ENCODE measurements around the gene DOCK9.

DOCK9 gene

GRCh38 chr13:98845742-98846141, 132.1 kb downstream of the DOCK9 start:
- no peak overlapping the region for H2AK5ac ChIP-seq (ENCODE audit: low read length, severe bottlenecking)
- no peak overlapping the region for H3K18ac ChIP-seq (ENCODE audit: low read depth in 1 of 2, low read length in 2 of 2)
- no peaks in the 10 kb centered on the region for H3K9me3 ChIP-seq (ENCODE audit: control insufficient read depth, low read length)
- H4K91ac ChIP-seq (ENCODE audit: low read length) = no peak overlapping the region
- 96% methylated on average over 7 of the region's 7 CpGs for WGBS
- no peaks in the 10 kb centered on the region for H3K4me1 ChIP-seq (ENCODE audit: control insufficient read depth, insufficient read depth, low read depth, low read length)
- no peak overlapping the region for H4K8ac ChIP-seq (ENCODE audit: low read length)
- peaks cover 11 to 18% of the 10 kb centered on the region in 2 experiments for H3K36me3 ChIP-seq (ENCODE audit: control insufficient read depth in 1 of 2, insufficient read depth in 2 of 2, low read depth in 1 of 2, low read length in 2 of 2)
- no peak overlapping the region for H2BK120ac ChIP-seq (ENCODE audit: low read depth, low read length)
- H2BK12ac ChIP-seq (ENCODE audit: low read length in 2 of 2) = no peak overlapping the region
- no peak overlapping the region for H3K4ac ChIP-seq (ENCODE audit: low read depth in 1 of 2, low read length in 2 of 2)
- H3K27me3 ChIP-seq (ENCODE audit: control insufficient read depth in 1 of 2, insufficient read depth in 1 of 2, low read length in 2 of 2) = no peaks in the 10 kb centered on the region
- H2BK5ac ChIP-seq (ENCODE audit: low read depth, low read length, poor library complexity, severe bottlenecking) = no peak overlapping the region
- no peaks in the 10 kb centered on the region for H3K79me1 ChIP-seq (replicated peaks; ENCODE audit: low read length, poor library complexity, severe bottlenecking)
- no peak overlapping the region for H3K23ac ChIP-seq (ENCODE audit: low read length in 2 of 2)
- H3K9ac ChIP-seq (ENCODE audit: low read length) = no peak overlapping the region
- no peak for DNase-seq
- no peak overlapping the region for H3K4me2 ChIP-seq (ENCODE audit: low read length, poor library complexity, severe bottlenecking)
- H3K4me3 ChIP-seq (ENCODE audit: insufficient read depth in 1 of 2, low read depth in 1 of 2, low read length in 2 of 2) = no peak overlapping the region
- no peak overlapping the region for H3K14ac ChIP-seq (ENCODE audit: low read length in 2 of 2)
- no peak overlapping the region for H3K27ac ChIP-seq (ENCODE audit: low read length, poor library complexity, severe bottlenecking)
- no peak overlapping the region for H2BK15ac ChIP-seq (ENCODE audit: low read depth, poor library complexity, severe bottlenecking)
- no peak overlapping the region for H2AFZ ChIP-seq (ENCODE audit: low read depth, low read length)

GRCh38 chr13:98844021-98844420, 133.8 kb downstream of the DOCK9 start:
- H3K9ac ChIP-seq (ENCODE audit: low read length) = no peak overlapping the region
- H3K4ac ChIP-seq (ENCODE audit: low read depth in 1 of 2, low read length in 2 of 2) = no peak overlapping the region
- H3K9me3 ChIP-seq (ENCODE audit: control insufficient read depth, low read length) = no peaks in the 10 kb centered on the region
- no peak overlapping the region for H2AK5ac ChIP-seq (ENCODE audit: low read length, severe bottlenecking)
- no peak overlapping the region for H3K18ac ChIP-seq (ENCODE audit: low read depth in 1 of 2, low read length in 2 of 2)
- H3K23ac ChIP-seq (ENCODE audit: low read length in 2 of 2) = no peak overlapping the region
- no CpG with 5 or more reads among the region's 1 CpG for WGBS
- no peaks in the 10 kb centered on the region for H3K79me1 ChIP-seq (replicated peaks; ENCODE audit: low read length, poor library complexity, severe bottlenecking)
- H2BK15ac ChIP-seq (ENCODE audit: low read depth, poor library complexity, severe bottlenecking) = no peak overlapping the region
- H3K4me1 ChIP-seq (ENCODE audit: control insufficient read depth, insufficient read depth, low read depth, low read length) = peaks cover 1% of the 10 kb centered on the region
- DNase-seq = no peak
- no peaks in the 10 kb centered on the region for H3K27me3 ChIP-seq (ENCODE audit: control insufficient read depth in 1 of 2, insufficient read depth in 1 of 2, low read length in 2 of 2)
- no peak overlapping the region for H2BK5ac ChIP-seq (ENCODE audit: low read depth, low read length, poor library complexity, severe bottlenecking)
- no peak overlapping the region for H3K14ac ChIP-seq (ENCODE audit: low read length in 2 of 2)
- H2AFZ ChIP-seq (ENCODE audit: low read depth, low read length) = no peak overlapping the region
- H2BK12ac ChIP-seq (ENCODE audit: low read length in 2 of 2) = no peak overlapping the region
- no peak overlapping the region for H3K27ac ChIP-seq (ENCODE audit: low read length, poor library complexity, severe bottlenecking)
- H3K4me2 ChIP-seq (ENCODE audit: low read length, poor library complexity, severe bottlenecking) = no peak overlapping the region
- no peak overlapping the region for H3K4me3 ChIP-seq (ENCODE audit: insufficient read depth in 1 of 2, low read depth in 1 of 2, low read length in 2 of 2)
- H2BK120ac ChIP-seq (ENCODE audit: low read depth, low read length) = no peak overlapping the region
- peaks cover 11 to 18% of the 10 kb centered on the region in 2 experiments for H3K36me3 ChIP-seq (ENCODE audit: control insufficient read depth in 1 of 2, insufficient read depth in 2 of 2, low read depth in 1 of 2, low read length in 2 of 2)
- no peak overlapping the region for H4K91ac ChIP-seq (ENCODE audit: low read length)
- H4K8ac ChIP-seq (ENCODE audit: low read length) = no peak overlapping the region

GRCh38 chr13:98843482-98843877, 134.4 kb downstream of the DOCK9 start:
- no peak overlapping the region for H3K4ac ChIP-seq (ENCODE audit: low read depth in 1 of 2, low read length in 2 of 2)
- DNase-seq = no peak
- no peak overlapping the region for H4K91ac ChIP-seq (ENCODE audit: low read length)
- H2BK120ac ChIP-seq (ENCODE audit: low read depth, low read length) = no peak overlapping the region
- H3K27me3 ChIP-seq (ENCODE audit: control insufficient read depth in 1 of 2, insufficient read depth in 1 of 2, low read length in 2 of 2) = no peaks in the 10 kb centered on the region
- H2BK12ac ChIP-seq (ENCODE audit: low read length in 2 of 2) = no peak overlapping the region
- no peak overlapping the region for H3K14ac ChIP-seq (ENCODE audit: low read length in 2 of 2)
- H3K23ac ChIP-seq (ENCODE audit: low read length in 2 of 2) = no peak overlapping the region
- no peak overlapping the region for H2AK5ac ChIP-seq (ENCODE audit: low read length, severe bottlenecking)
- peaks cover 1% of the 10 kb centered on the region for H3K4me1 ChIP-seq (ENCODE audit: control insufficient read depth, insufficient read depth, low read depth, low read length)
- no peaks in the 10 kb centered on the region for H3K79me1 ChIP-seq (replicated peaks; ENCODE audit: low read length, poor library complexity, severe bottlenecking)
- no peak overlapping the region for H3K4me2 ChIP-seq (ENCODE audit: low read length, poor library complexity, severe bottlenecking)
- H2BK15ac ChIP-seq (ENCODE audit: low read depth, poor library complexity, severe bottlenecking) = no peak overlapping the region
- H3K27ac ChIP-seq (ENCODE audit: low read length, poor library complexity, severe bottlenecking) = no peak overlapping the region
- no peak overlapping the region for H2BK5ac ChIP-seq (ENCODE audit: low read depth, low read length, poor library complexity, severe bottlenecking)
- H2AFZ ChIP-seq (ENCODE audit: low read depth, low read length) = no peak overlapping the region
- H4K8ac ChIP-seq (ENCODE audit: low read length) = no peak overlapping the region
- WGBS = 28% methylated on average over 2 of the region's 3 CpGs
- peaks cover 11 to 18% of the 10 kb centered on the region in 2 experiments for H3K36me3 ChIP-seq (ENCODE audit: control insufficient read depth in 1 of 2, insufficient read depth in 2 of 2, low read depth in 1 of 2, low read length in 2 of 2)
- H3K4me3 ChIP-seq (ENCODE audit: insufficient read depth in 1 of 2, low read depth in 1 of 2, low read length in 2 of 2) = no peak overlapping the region
- H3K18ac ChIP-seq (ENCODE audit: low read depth in 1 of 2, low read length in 2 of 2) = no peak overlapping the region
- H3K9me3 ChIP-seq (ENCODE audit: control insufficient read depth, low read length) = no peaks in the 10 kb centered on the region
- H3K9ac ChIP-seq (ENCODE audit: low read length) = no peak overlapping the region

GRCh38 chr13:98842858-98843481, 134.9 kb downstream of the DOCK9 start:
- no peak overlapping the region for H2BK12ac ChIP-seq (ENCODE audit: low read length in 2 of 2)
- H3K36me3 ChIP-seq (ENCODE audit: control insufficient read depth in 1 of 2, insufficient read depth in 2 of 2, low read depth in 1 of 2, low read length in 2 of 2) = peaks cover 11 to 14% of the 10 kb centered on the region in 2 experiments
- no peaks in the 10 kb centered on the region for H3K79me1 ChIP-seq (replicated peaks; ENCODE audit: low read length, poor library complexity, severe bottlenecking)
- H3K4ac ChIP-seq (ENCODE audit: low read depth in 1 of 2, low read length in 2 of 2) = no peak overlapping the region
- no peak overlapping the region for H2BK120ac ChIP-seq (ENCODE audit: low read depth, low read length)
- no peaks in the 10 kb centered on the region for H3K27me3 ChIP-seq (ENCODE audit: control insufficient read depth in 1 of 2, insufficient read depth in 1 of 2, low read length in 2 of 2)
- 39% methylated on average over 4 of the region's 5 CpGs for WGBS
- H2BK5ac ChIP-seq (ENCODE audit: low read depth, low read length, poor library complexity, severe bottlenecking) = no peak overlapping the region
- H3K23ac ChIP-seq (ENCODE audit: low read length in 2 of 2) = no peak overlapping the region
- DNase-seq = peak; percentile 76
- no peak overlapping the region for H3K18ac ChIP-seq (ENCODE audit: low read depth in 1 of 2, low read length in 2 of 2)
- H2AK5ac ChIP-seq (ENCODE audit: low read length, severe bottlenecking) = no peak overlapping the region
- no peak overlapping the region for H3K27ac ChIP-seq (ENCODE audit: low read length, poor library complexity, severe bottlenecking)
- no peaks in the 10 kb centered on the region for H3K9me3 ChIP-seq (ENCODE audit: control insufficient read depth, low read length)
- peaks cover 1% of the 10 kb centered on the region for H3K4me1 ChIP-seq (ENCODE audit: control insufficient read depth, insufficient read depth, low read depth, low read length)
- no peak overlapping the region for H4K8ac ChIP-seq (ENCODE audit: low read length)
- no peak overlapping the region for H3K9ac ChIP-seq (ENCODE audit: low read length)
- H3K4me2 ChIP-seq (ENCODE audit: low read length, poor library complexity, severe bottlenecking) = no peak overlapping the region
- H2BK15ac ChIP-seq (ENCODE audit: low read depth, poor library complexity, severe bottlenecking) = no peak overlapping the region
- no peak overlapping the region for H2AFZ ChIP-seq (ENCODE audit: low read depth, low read length)
- no peak overlapping the region for H3K4me3 ChIP-seq (ENCODE audit: insufficient read depth in 1 of 2, low read depth in 1 of 2, low read length in 2 of 2)
- H3K14ac ChIP-seq (ENCODE audit: low read length in 2 of 2) = no peak overlapping the region
- no peak overlapping the region for H4K91ac ChIP-seq (ENCODE audit: low read length)

Data from mesenchymal stem cell (in vitro differentiated cells and primary cell).